ENCODE measurements around the gene CRYBA4.

CRYBA4 gene

GRCh38 chr22:26621663-26622062, at the start of gene CRYBA4:
Gene CRYBA4 (plus strand): TSS chr22:26621963. CDS start chr22:26622597, 634 bp downstream.
- DNase-seq = no peak

DNA sequence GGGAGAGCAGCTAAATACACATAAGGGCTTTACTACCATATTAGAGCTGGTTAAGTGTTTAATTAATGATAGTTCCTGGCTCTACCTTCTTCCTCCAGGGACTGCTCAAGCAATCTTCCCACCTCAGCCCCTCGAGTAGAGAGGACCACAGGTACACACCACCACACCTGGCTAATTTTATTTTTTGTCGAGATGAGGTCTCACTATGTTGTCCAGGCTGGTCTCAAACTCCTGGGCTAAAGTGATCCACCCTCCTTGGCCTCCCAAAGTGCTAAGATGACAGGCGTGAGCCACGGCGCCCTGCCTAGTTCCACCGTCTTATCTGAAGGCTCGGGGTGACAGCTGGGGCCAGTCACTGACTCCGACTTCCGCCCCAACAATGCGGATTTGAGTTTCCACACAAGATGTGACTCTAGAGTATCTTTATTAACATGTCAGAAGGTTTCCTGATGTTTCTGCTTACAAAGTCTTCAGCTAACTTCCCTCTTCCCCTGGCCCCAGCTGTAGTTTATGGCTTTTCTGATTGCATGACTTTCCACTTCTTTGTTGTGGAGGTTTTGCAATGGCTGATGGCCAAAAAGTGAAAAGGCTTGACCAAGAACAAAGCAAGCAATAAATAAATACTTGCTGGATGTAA, 48.6 kb upstream of the CRYBA4 start:
- peak; percentile 56 for DNase-seq

GRCh38 chr22:26574001-26574723, 47.6 kb upstream of the CRYBA4 start:
- no peak for DNase-seq

DNA sequence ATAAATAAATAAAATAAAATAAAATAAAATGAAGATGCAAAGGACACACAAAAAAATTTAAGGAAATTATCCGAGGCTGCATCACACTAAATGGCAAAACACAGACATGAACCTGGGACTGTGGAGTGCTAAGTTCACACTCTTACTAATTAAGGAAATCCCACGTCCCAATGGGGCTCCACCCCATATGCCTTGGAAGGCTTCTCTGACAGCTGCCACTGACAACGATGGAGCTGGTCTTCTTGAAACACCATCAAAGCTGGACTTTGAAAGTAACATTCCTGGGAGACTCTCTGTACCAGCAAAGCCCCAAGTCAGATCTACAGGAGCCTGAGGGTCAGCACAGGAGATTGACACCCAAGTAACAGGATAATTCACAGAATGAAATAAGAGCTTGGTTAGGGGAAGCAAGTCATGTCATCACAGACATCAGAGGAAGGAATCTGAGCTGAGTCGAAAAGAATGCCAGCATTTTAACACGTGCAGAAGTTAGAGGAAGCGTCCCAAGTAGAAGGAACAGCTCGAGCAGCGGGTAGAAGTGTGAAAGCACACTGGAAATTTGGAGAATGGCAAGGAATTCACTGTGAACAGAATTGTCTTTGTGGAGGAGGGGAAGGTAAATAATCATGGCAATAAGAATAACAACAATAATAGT, 45.6 kb upstream of the CRYBA4 start:
- DNase-seq = no peak

- no peak for DNase-seq
Observed at GRCh38 chr22:26577081-26577480, 44.7 kb upstream of the CRYBA4 start.

DNA sequence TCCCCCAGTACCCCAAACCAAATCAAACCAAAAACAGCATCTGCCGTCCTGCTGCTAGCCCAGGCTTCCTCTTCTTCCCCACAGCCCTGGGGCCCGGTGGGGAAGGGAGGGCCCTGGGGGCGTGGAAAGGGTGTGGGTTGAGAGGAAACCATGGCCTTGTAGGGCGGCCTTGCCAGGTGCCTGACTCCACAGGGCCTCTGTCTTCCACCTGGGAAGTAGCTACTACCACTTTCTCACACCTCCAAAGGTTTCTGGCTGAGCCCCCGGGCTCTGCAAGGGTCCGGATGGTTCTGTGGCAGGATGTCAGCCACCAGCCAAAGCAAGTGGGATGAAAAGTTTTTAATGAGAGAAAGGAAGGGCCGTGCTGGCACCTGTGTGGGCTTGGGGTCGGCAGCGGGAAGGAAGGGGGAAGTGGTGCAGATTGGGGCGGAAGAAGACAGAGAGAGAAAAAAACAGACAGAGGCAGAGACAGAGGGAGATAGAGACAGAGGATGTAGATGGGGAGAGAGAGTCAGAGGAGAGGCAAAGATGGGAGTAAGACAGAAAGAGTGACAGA, 42.4 kb upstream of the CRYBA4 start:
- no peak for DNase-seq

GRCh38 chr22:26580240-26580962, 41.4 kb upstream of the CRYBA4 start:
- DNase-seq = no peak

DNA sequence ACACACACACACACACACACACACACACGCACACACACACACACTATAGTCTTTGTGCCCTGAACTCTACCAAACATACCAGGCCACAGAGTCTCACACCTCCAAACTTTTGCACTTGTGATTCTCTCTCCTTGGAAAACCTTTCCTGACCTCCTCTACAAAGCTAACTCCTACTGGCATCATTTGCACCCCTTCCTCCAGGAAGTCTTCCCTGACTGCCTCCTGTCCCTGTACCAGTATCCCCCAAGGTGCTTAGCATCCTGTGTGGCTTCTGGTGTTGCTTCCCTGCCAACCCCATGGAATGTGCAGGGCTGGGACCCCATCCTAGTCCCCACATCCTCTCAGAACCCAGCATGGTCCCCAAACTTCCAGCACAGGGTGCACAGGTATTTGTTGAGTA, 40.7 kb upstream of the CRYBA4 start:
- no peak for DNase-seq

GRCh38 chr22:26581633-26582168, 40.1 kb upstream of the CRYBA4 start:
- no peak for DNase-seq

GRCh38 chr22:26584010-26584409, 37.8 kb upstream of the CRYBA4 start:
- DNase-seq = no peak

DNA sequence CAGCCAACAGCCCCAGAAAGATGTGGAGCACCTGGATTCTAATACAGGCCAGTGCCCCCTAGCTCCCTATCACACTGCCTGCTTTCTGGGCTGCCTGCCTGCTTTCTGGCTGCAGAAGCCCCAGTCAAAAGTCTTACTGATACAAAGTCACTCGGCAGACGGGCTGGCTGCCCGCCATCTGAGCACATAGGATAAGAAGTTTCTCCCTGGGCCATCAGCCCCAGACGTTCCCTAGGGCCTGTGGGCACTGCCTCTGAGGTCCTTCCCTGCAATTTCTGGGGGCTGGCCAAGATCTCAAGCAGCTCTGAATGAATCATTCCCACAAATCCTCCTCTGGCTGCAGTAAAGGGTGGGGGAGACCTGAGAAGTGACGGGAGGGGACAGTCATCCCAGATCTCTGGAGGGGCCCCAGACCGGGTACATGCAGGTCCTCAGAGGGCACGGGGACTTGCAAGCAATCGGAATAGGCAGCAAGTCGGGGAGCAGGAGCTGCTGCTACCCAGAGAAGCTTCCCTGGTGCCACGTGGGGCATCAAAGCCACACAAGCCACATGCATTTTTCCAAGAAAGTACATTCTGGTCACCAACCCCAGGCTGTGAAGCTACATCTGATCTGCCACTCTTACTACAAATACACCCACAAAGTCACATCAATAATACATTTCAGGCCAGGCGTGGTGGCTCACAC, 36.5 kb upstream of the CRYBA4 start:
- no peak for DNase-seq

GRCh38 chr22:26586556-26587325, 35.0 kb upstream of the CRYBA4 start:
- DNase-seq = no peak

DNA sequence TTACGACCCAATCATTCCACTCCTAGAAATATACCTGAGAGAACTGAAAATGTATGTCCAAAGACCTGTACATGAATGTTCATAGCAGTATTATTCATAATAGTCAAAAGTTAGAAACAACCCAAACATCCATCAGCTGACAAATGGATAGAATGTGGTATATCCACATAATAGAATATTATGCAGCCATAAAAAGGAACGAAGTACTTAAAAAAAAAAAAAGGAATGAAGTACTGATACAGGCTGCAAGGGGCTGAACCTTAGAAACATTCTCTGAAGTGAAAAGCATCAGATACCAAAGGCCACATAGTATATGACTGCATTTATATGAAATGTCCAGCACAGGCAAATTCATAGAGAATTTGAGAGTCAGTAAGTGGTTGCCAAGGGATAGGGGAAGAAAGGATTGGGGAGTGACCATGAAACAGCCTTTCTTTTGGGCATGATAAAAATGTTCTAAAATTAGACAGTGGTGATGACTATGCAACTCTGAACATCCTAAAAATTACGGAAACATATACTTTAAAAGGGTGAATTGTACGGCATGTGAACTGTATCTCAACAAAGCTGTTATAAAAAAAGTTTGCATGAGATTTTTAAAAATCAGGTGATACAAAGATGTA, 33.7 kb upstream of the CRYBA4 start:
- DNase-seq = peak; percentile 22

DNA sequence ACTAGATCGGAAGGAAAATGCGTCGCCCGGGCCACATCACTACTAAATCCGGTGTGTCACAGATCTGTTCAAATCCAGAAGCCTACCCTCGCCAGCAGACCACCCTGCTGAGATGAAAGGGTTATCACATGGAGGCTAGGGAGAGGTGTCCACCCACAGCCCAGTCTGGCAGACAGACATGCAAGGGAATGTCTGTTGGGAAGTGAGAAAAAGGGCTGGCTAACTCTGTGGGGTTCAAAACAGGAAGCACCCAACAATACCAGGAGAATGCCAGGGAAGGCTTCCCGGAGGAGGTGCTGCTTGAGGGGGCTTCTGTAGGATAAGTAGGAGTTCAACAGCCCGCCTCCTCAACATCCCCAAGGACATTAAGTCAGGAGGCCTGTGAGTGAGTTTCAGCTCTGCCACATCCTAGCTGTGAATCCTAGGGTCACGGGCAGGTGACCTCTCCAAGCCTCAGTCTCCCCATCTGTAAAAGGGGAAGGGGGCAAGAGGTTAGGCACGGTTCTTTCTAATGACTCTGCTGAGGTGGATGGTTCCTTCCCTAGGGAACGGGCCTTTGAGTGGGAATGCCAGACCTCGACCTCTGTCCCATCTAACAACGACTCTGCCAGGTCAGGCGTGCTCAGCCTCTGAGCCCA, 32.9 kb upstream of the CRYBA4 start:
- DNase-seq = no peak

- DNase-seq = no peak
Observed at GRCh38 chr22:26589367-26589844, 32.4 kb upstream of the CRYBA4 start.

GRCh38 chr22:26589845-26590736, 31.7 kb upstream of the CRYBA4 start, which contains the start of gene TPST2:
Gene TPST2 (minus strand): TSS chr22:26590132. CDS start chr22:26541630, 48,502 bp downstream.
- DNase-seq = no peak

DNA sequence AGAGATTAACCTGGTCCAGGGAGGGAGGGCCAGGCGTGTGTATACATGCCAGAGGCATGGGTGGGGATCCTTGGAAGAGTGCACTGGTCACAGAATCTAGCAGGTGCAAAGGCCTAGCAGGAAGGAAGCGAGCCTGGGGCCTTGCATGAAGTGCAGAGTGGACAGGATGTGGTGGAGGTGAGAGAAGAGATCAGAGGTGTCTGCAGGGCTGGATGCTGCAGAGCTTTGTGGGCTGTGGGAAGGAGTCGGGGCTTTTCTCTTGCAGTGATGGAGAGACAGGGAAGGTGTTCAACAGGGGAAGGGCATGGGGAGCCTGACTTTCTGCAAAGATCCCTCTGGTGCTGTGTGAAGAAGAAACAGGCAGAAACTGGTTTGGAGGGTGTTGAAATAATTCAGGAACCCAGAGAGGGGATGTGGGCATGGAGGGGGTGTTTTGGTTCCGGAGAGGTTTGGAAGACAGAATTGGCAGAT, 29.3 kb upstream of the CRYBA4 start:
- no peak for DNase-seq

DNA sequence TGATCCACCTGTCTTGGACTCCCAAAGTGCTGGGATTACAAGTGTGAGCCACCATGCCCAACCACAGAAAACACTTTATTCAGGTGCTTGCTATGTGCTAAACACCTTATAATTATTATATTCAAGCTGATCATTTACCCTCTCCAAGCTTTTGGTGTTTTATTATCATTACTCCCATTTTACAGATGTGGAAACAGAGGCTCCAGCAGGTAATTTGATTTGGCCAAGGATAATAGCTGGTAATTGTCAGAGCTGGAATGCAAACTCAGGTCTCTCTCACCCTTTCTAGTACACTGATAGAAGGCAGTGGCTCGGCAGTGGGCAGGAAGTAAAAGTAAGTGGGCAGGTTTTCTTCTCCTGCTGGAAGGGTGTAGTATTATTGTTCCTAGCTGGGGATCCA, 28.0 kb upstream of the CRYBA4 start:
- DNase-seq = no peak

DNA sequence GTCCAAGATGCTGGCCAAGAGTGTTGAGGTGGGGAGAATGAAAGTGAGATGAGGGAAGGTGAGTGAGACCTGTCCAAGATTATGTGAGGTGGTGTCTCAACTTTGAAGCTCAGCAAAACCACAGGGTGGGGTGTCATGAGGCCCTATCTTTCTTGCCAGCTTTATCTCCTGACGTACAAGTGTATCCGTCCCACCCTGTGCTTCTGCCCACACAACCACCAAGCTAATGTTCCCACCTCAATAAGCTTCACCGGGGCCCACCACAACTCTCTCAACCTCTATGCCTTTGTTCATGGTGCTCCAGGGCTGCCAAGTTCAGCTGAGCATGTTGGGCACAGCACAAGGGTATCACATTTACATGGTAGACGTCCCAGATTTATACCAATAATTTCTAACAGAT, 24.7 kb upstream of the CRYBA4 start:
- DNase-seq = no peak
